DMS 273 (cell line): Measurements from ENCODE around the gene RETSAT.
"Not testable (repeated sequence)": the region's sequence is repeated elsewhere in the genome, so short reads cannot be mapped to it uniquely, and the experiment has no call there.

Source experiments
- DNase-seq: peaks from one replicate; lab custom pipeline; 2025; ENCODE audit not compliant: unreplicated experiment; lab: John Stamatoyannopoulos, UW

The RETSAT gene

GRCh38 chr2:85334928-85335327 is 19.4 kb downstream of the RETSAT start:
- no peak for DNase-seq

GRCh38 chr2:85333877-85334276 is 20.5 kb downstream of the RETSAT start:
- not testable (repeated sequence) for DNase-seq

GRCh38 chr2:85330839-85331636 is 23.3 kb downstream of the RETSAT start:
- no peak for DNase-seq

GRCh38 chr2:85329701-85330100 is 24.6 kb downstream of the RETSAT start:
- DNase-seq: not testable (repeated sequence)

- DNase-seq: no peak
These were observed 25.1 kb downstream of the RETSAT start for GRCh38 chr2:85329181-85329651.

- peak; percentile 98 for DNase-seq
These were observed 26.3 kb downstream of the RETSAT start, which contains the start of gene TGOLN2 for GRCh38 chr2:85327822-85328617. Gene TGOLN2 (minus strand): TSS chr2:85327989. CDS start chr2:85327962, 27 bp downstream.

- DNase-seq: peak; percentile 67
These were observed 27.0 kb downstream of the RETSAT start for GRCh38 chr2:85327160-85327821.

GRCh38 chr2:85326406-85327159 is 27.7 kb downstream of the RETSAT start:
- peak; percentile 60 for DNase-seq

- no peak for DNase-seq
These were observed 28.9 kb downstream of the RETSAT start for GRCh38 chr2:85325466-85325811.

GRCh38 chr2:85324639-85325465 is 29.5 kb downstream of the RETSAT start:
- DNase-seq: no peak

GRCh38 chr2:85323988-85324367 is 30.4 kb downstream of the RETSAT start:
- DNase-seq: not testable (repeated sequence)

GRCh38 chr2:85323351-85323987 is 30.9 kb downstream of the RETSAT start:
- DNase-seq: no peak

GRCh38 chr2:85319796-85320195 is 34.5 kb downstream of the RETSAT start:
- no peak for DNase-seq

- peak; percentile 68 for DNase-seq
These were observed 35.9 kb downstream of the RETSAT start for GRCh38 chr2:85318222-85319074.

- DNase-seq: not testable (repeated sequence)
These were observed 38.4 kb downstream of the RETSAT start for GRCh38 chr2:85315921-85316320.

GRCh38 chr2:85314884-85315242 is 39.5 kb downstream of the RETSAT start:
- DNase-seq: no peak

GRCh38 chr2:85312404-85312803 is 41.9 kb downstream of the RETSAT start:
- DNase-seq: peak; percentile 45

- peak; percentile 51 for DNase-seq
These were observed 44.0 kb downstream of the RETSAT start for GRCh38 chr2:85310330-85310729.
